Esophagus muscularis mucosa (tissue), 4 donors: ENCODE measurements around the gene LHFPL2. TPM values are rescaled to one million over a fixed set of nuclear protein-coding genes. Genes with fewer than 3 reads are reported as not detected.

Experiments used
- DNase-seq: peaks from one replicate; pipeline ENCODE4 v3.0.0-alpha.2; 2017; ENCODE audit errors: extremely low spot score
- H3K27ac ChIP-seq, 4 donors: fragments of 200-600 bp; sonication (generic); replicated peaks in 1 of 4; 1 replicate in 3 of 4; 2 replicates in 1 of 4; pipeline ENCODE4 v1.5.1; 2016 to 2019; ENCODE audit warnings: mild to moderate bottlenecking in 1 of 4
- H3K27me3 ChIP-seq, 4 donors: fragments of 200-600 bp; sonication (generic); one replicate each; pipeline versions ENCODE4 v1.5.1 to v1.6.0; 2016 to 2019
- H3K36me3 ChIP-seq, 4 donors: fragments of 200-600 bp; sonication (generic); one replicate each; pipeline ENCODE4 v1.5.1; 2016 to 2019
- H3K4me1 ChIP-seq, 4 donors: fragments of 200-600 bp; sonication (generic); one replicate each; pipeline ENCODE4 v1.5.1; 2016 to 2019
- H3K4me3 ChIP-seq, 4 donors: fragments of 200-600 bp; sonication (generic); 1 replicate in 2 of 4; 2 replicates in 2 of 4; pipeline ENCODE4 v1.5.1; 2016 to 2019; ENCODE audit warnings: mild to moderate bottlenecking in 4 of 4, moderate library complexity in 1 of 4
- H3K9me3 ChIP-seq, 4 donors: fragments of 200-600 bp; sonication (generic); 1 replicate in 3 of 4; 2 replicates in 1 of 4; pipeline ENCODE4 v1.5.1; 2016 to 2019
- EP300 ChIP-seq: sonication (generic); formaldehyde crosslinking; IDR thresholded peaks from one replicate; pipeline ENCODE4 v1.6.1; 2017; ENCODE audit warnings: antibody characterized with exemption
- POLR2A ChIP-seq: fragments of 450-650 bp; IDR thresholded peaks from one replicate; pipeline ENCODE4 v1.6.1; 2017; ENCODE audit warnings: antibody characterized with exemption, moderate library complexity, mild to moderate bottlenecking, low read depth
- POLR2AphosphoS5 ChIP-seq, 2 donors: sonication (generic); formaldehyde crosslinking; IDR thresholded peaks; one replicate each; pipeline ENCODE4 v1.6.1; 2017; ENCODE audit warnings: antibody characterized with exemption in 2 of 2
- WGBS: methylation state at CpG from one replicate; pipeline ENCODE4 v1.1.5; 2018; 5-methylcytosine and 5-hydroxymethylcytosine counted together
- intact Hi-C: fragments of 100-400 bp; cut with DNase I; formaldehyde crosslinking; loops from one replicate; pipeline ENCODE4 v1.15.1; 2023
- total RNA-seq, 4 donors: library from RNA; depleted of rRNA; stranded (reverse); fragments of >200 nt; gene quantifications; one replicate each; pipeline versions ENCODE4 v1.1.0 to v1.2.1, GENCODE V29; 2016
- TF ChIP-seq, protein P1 (sequence below), 3 experiments: fragments of 200-600 bp in 2 of 3; fragments of 450-650 bp in 1 of 3; sonication (generic) in 2 of 3; IDR thresholded peaks; one replicate each; pipeline ENCODE4 v1.5.1; 2017 to 2019; ENCODE audit warnings: antibody characterized with exemption in 3 of 3, mild to moderate bottlenecking in 2 of 3, moderate library complexity in 1 of 3

Gene LHFPL2
- total RNA-seq, 4 donors from 2014 or later = 24.1 to 40.9 (median 28.1) TPM

DNA sequence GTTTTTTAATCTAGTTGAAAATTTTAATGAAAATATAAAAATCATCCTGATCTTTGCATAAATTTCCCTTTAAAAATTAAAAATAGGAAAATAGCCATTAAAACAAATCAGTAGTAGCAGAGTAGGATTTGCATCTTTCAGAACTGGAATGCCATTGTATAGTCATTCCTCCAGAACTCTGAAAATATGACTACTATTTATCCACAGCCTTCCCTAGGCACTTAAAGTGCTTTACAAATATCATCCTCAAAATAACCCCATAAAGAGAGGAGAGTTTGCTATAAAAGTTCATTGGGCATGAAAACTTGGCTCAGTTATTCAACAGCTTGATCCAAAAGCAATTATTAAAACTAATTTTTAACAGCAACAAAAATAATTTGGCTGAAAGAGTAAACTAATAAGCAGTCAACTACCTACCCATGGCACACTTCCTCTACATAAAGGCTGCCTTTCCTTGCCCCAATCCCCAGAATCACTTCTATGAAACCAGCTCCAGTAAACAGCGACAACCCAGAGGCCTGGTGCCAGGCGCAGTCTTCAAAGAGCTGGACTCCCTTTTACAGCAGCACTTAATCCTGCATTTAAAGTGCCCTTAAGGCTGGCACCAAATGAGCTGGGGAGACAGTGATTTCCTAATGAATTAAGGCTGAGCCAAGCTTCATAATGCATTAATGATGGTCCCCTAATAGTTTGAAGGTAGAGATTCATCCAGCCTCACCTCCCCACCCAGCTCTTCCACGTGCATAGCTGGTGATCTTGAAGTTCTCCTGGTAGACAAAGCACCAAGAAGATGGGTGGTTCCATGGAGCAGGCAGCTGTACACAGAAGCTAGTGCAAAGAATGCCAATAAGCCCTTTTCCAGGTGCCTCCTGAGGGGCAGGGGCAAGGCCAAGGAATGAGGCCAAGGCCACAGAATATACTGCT lies 36.1 kb downstream of the LHFPL2 start:
- intact Hi-C loops = no loop called here
- Histone ChIP-seq H3K4me1 (peaks cover 15 to 65% (median 55%) of the 10 kb centered on the region in 4 donors), H3K4me3 (no peak overlapping the region), H3K9me3 (no peaks in the 10 kb centered on the region), H3K36me3 (peaks cover 0 to 6% (median 0%) of the 10 kb centered on the region in 4 donors), H3K27me3 (no peaks in the 10 kb centered on the region), H3K27ac (peak overlapping the region; percentile 38 to 81 (median 44))
- no peak for TF ChIP-seq EP300
- TF ChIP-seq POLR2A = no peak
- no peak for TF ChIP-seq POLR2AphosphoS5 (IDR thresholded peaks at IDR 0.05)
- TF ChIP-seq, protein P1, sequence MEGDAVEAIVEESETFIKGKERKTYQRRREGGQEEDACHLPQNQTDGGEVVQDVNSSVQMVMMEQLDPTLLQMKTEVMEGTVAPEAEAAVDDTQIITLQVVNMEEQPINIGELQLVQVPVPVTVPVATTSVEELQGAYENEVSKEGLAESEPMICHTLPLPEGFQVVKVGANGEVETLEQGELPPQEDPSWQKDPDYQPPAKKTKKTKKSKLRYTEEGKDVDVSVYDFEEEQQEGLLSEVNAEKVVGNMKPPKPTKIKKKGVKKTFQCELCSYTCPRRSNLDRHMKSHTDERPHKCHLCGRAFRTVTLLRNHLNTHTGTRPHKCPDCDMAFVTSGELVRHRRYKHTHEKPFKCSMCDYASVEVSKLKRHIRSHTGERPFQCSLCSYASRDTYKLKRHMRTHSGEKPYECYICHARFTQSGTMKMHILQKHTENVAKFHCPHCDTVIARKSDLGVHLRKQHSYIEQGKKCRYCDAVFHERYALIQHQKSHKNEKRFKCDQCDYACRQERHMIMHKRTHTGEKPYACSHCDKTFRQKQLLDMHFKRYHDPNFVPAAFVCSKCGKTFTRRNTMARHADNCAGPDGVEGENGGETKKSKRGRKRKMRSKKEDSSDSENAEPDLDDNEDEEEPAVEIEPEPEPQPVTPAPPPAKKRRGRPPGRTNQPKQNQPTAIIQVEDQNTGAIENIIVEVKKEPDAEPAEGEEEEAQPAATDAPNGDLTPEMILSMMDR (IDR thresholded peaks at IDR 0.05) = no peak
- peak; percentile 87 for DNase-seq
- WGBS = 77% methylated on average over 2 of the region's 3 CpGs

DNA sequence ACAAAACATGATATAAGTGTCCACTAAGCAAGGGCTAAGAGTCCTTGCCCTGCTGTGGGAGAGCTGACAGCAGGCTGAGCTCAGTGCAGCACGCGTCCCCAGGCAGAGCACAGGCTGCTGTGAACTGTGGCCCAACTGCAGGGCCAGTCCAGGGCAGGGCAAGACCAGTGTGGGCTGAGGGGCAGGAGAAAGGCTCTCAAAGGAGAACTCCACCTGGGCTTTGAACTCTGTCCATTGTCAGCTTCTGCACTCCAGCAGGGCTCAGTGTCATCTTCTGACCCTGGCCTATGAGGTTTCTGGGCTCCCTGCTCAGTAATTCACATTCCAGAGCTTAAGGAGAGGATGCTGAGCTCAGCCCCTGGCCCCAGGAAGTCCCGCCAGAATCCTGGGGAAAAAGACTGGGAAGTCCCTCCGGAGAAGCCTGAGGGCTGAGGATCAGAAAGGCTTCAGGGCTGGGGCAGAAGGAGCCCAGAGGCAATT lies 37.4 kb downstream of the LHFPL2 start:
- peaks cover 15 to 74% (median 63%) of the 10 kb centered on the region in 4 donors for H3K4me1 ChIP-seq
- TF ChIP-seq, protein P1 (IDR thresholded peaks at IDR 0.05) = no peak
- TF ChIP-seq EP300 = no peak
- intact Hi-C loops = no loop called here
- peak; percentile 86 for DNase-seq
- H3K27me3 ChIP-seq = no peaks in the 10 kb centered on the region
- H3K9me3 ChIP-seq = no peaks in the 10 kb centered on the region
- whole genome bisulfite sequencing = 55% methylated on average over 4 of the region's 4 CpGs
- H3K4me3 ChIP-seq = no peak overlapping the region
- peak overlapping the region; percentile 74 to 81 (median 77) for H3K27ac ChIP-seq
- H3K36me3 ChIP-seq = no peaks in the 10 kb centered on the region

DNA sequence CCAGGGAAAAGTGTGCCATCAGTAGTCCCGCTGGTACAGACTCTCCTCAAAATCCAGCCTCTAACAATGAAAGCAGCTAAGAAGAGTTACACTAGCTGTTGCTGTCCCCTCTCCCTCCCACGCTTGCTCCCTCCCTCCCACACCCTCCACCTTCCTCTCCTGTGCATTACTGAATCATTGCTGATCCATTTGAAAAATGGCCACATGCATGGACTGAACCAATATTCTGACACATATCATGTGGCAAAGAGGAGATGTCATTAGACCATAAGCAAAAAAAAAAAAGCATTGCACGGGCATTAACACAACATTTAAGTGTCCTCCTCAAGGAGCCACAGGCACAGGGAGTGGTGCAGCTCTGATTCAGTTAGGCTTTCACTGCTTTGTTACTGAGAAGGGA lies 37.9 kb downstream of the LHFPL2 start:
- H3K27ac ChIP-seq = peak overlapping the region; percentile 74 to 81 (median 77)
- H3K9me3 ChIP-seq = no peaks in the 10 kb centered on the region
- DNase-seq = no peak
- no peak overlapping the region for H3K4me3 ChIP-seq
- intact Hi-C loops = no loop called here
- peaks cover 15 to 79% (median 68%) of the 10 kb centered on the region in 4 donors for H3K4me1 ChIP-seq
- TF ChIP-seq POLR2AphosphoS5 (IDR thresholded peaks at IDR 0.05) (no peak), POLR2A (no peak)
- TF ChIP-seq, protein P1 (IDR thresholded peaks at IDR 0.05) = no peak
- H3K36me3 ChIP-seq = no peaks in the 10 kb centered on the region
- H3K27me3 ChIP-seq = no peaks in the 10 kb centered on the region
- 63% methylated on average over 3 of the region's 3 CpGs for WGBS

DNA sequence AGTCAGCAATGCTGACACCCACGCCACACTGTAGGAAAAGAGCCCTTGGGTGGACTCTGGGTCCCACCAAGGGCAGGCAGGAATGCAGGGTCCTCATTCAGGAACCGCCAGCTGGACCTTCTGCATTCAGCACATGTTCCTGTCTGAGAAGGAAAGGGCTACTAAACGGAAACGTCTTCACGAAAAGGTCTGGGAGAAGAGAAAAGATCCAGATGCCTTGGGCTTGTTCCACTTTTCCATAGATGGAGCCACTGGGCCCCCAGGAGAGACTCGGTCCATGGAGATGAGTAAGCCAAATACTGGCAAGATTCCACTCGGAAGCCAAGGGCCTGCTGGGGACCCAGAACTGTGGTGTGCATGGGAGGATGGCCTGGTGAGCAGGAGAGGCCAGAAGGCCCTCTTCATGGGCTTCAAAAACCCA lies 38.4 kb downstream of the LHFPL2 start:
- Histone ChIP-seq H3K36me3 (no peaks in the 10 kb centered on the region), H3K4me3 (no peak overlapping the region), H3K4me1 (peaks cover 15 to 84% (median 72%) of the 10 kb centered on the region in 4 donors), H3K9me3 (no peaks in the 10 kb centered on the region), H3K27me3 (no peaks in the 10 kb centered on the region), H3K27ac (peak overlapping the region; percentile 74 to 81 (median 77))
- 45% methylated on average over 6 of the region's 7 CpGs for WGBS
- intact Hi-C loops = no loop called here
- no peak for TF ChIP-seq POLR2A
- TF ChIP-seq POLR2AphosphoS5 (IDR thresholded peaks at IDR 0.05) = peak; percentile 51 to 64
- TF ChIP-seq, protein P1 (IDR thresholded peaks at IDR 0.05) = no peak
- DNase-seq = no peak
